ENCODE data around the gene ERC2. TPM values are rescaled to one million over a fixed set of nuclear protein-coding genes. Genes with fewer than 3 reads are reported as not detected.

Gene ERC2
- total RNA-seq, 1 donor from 2014 or later = 0.65 TPM

DNA sequence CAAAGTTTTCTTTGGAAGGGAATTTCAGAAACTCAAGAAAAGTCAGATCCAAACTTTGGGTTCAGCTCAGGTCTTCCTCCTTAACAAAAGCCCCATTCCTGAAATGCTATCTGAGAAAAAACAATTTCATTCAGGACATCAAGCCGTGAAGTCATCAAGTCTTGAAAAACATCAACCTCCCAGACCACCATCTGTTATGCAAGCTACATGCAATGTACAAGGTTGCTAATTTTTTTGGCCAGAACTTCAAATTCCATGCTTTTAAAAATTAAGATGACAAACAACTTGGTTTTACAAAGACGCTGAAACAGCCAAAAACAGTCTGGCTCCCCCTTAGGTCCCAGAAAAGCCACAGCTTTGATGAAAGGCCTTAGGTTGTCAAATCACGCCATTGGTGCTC, 927.3 kb downstream of the ERC2 start:
- Mint-ChIP-seq H3K27me3 (ENCODE audit: low read depth) (peaks cover 3% of the 10 kb centered on the region), H3K9me3 (ENCODE audit: low read depth) (no peaks in the 10 kb centered on the region), H3K4me1 (ENCODE audit: low read depth) (no peaks in the 10 kb centered on the region), H3K4me3 (ENCODE audit: unreplicated experiment) (no peak overlapping the region), H3K36me3 (ENCODE audit: low read depth) (no peaks in the 10 kb centered on the region), H3K27ac (ENCODE audit: unreplicated experiment) (no peak overlapping the region)
- no peak for TF ChIP-seq CTCF (IDR thresholded peaks at IDR 0.05)
- no peak for DNase-seq (ENCODE audit: low spot score)

DNA sequence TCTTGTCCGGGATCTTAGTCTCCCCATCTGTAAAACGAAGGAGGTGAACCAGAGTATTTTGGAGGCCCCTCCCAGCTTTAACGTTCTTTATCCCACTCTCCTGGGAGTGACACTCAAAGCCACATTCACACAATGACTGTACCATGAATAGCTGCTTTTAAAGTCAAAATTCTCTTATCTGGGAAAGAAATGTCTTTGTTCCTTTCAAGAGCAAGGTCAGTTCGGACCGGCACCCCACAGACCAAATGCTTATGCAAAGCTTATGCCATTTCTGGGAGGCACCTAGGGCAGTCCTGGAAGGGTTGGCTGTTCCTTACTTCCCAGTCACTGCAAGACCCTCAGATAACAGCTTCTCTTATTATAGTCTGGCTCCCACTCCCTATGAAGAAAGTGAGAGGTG, 927.7 kb downstream of the ERC2 start:
- no peak for DNase-seq (ENCODE audit: low spot score)
- no peak for TF ChIP-seq CTCF (IDR thresholded peaks at IDR 0.05)
- Mint-ChIP-seq H3K36me3 (ENCODE audit: low read depth) (no peaks in the 10 kb centered on the region), H3K4me3 (ENCODE audit: unreplicated experiment) (no peak overlapping the region), H3K9me3 (ENCODE audit: low read depth) (no peaks in the 10 kb centered on the region), H3K27me3 (ENCODE audit: low read depth) (peaks cover 3% of the 10 kb centered on the region), H3K27ac (ENCODE audit: unreplicated experiment) (no peak overlapping the region), H3K4me1 (ENCODE audit: low read depth) (no peaks in the 10 kb centered on the region)

- no peak for DNase-seq (ENCODE audit: low spot score)
- no peak overlapping the region for H3K27ac Mint-ChIP-seq (ENCODE audit: unreplicated experiment)
- no peak for TF ChIP-seq CTCF (IDR thresholded peaks at IDR 0.05)
- H3K9me3 Mint-ChIP-seq (ENCODE audit: low read depth) = no peaks in the 10 kb centered on the region
- H3K4me3 Mint-ChIP-seq (ENCODE audit: unreplicated experiment) = no peak overlapping the region
- peaks cover 3% of the 10 kb centered on the region for H3K27me3 Mint-ChIP-seq (ENCODE audit: low read depth)
- peaks cover 4% of the 10 kb centered on the region for H3K4me1 Mint-ChIP-seq (ENCODE audit: low read depth)
- no peaks in the 10 kb centered on the region for H3K36me3 Mint-ChIP-seq (ENCODE audit: low read depth)
These were observed 930.1 kb downstream of the ERC2 start for GRCh38 chr3:55538158-55538557.

DNA sequence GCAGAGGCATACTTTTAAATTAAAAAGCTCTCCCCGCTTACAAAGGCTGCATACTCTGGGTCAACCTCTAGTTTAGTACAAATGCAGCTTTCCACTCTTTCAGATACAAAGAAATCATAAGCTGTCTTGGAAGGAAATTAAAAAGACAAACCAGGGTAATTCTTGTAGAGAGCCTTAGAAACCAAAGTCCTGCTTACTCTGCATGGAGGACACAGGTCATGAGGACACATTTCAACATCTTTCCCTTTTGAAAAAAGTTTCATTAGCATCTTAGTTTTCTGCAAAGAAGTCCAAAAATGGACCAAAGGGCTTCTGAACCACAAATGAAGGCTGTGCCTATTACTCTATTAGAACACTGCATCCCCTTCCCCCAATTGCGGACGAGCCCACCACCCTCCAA, 930.7 kb downstream of the ERC2 start:
- no peak for TF ChIP-seq CTCF (IDR thresholded peaks at IDR 0.05)
- Mint-ChIP-seq H3K4me3 (ENCODE audit: unreplicated experiment) (no peak overlapping the region), H3K27ac (ENCODE audit: unreplicated experiment) (no peak overlapping the region), H3K36me3 (ENCODE audit: low read depth) (no peaks in the 10 kb centered on the region), H3K9me3 (ENCODE audit: low read depth) (no peaks in the 10 kb centered on the region), H3K4me1 (ENCODE audit: low read depth) (peaks cover 4% of the 10 kb centered on the region), H3K27me3 (ENCODE audit: low read depth) (peaks cover 3% of the 10 kb centered on the region)
- DNase-seq (ENCODE audit: low spot score) = no peak

DNA sequence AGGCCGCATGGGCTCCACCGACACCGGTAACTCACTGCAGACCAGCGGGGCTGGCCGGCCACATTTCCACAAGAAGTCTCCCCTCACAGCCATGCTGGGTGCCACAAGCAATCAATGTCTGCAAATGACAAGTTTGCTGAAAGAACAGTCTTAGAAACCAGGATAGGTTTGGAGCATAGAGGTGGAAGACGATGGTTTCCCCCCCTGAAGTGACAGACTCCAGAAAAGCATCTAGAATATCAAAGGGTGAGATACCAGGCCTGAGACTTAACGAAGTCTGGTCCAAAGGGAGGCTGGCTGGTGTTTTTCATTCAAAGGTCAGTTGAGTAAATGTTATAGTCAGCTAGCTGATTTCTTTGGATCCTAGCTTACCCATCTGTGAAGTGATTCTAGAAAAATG, 931.1 kb downstream of the ERC2 start:
- Mint-ChIP-seq H3K27ac (ENCODE audit: unreplicated experiment) (no peak overlapping the region), H3K4me3 (ENCODE audit: unreplicated experiment) (no peak overlapping the region), H3K36me3 (ENCODE audit: low read depth) (no peaks in the 10 kb centered on the region), H3K9me3 (ENCODE audit: low read depth) (no peaks in the 10 kb centered on the region), H3K27me3 (ENCODE audit: low read depth) (peaks cover 3% of the 10 kb centered on the region), H3K4me1 (ENCODE audit: low read depth) (peaks cover 4% of the 10 kb centered on the region)
- DNase-seq (ENCODE audit: low spot score) = no peak
- TF ChIP-seq CTCF (IDR thresholded peaks at IDR 0.05) = no peak

Data from chondrocyte (in vitro differentiated cells).